Endothelial cell of umbilical vein (primary cell): ENCODE data around the gene SH3GL1. TPM values are rescaled to one million over a fixed set of nuclear protein-coding genes. Genes with fewer than 3 reads are reported as not detected.

ENCODE experiments used
- BruUV-seq: library from RNA; stranded (reverse); fragments of 400-500 nt; replicated peaks from 2 replicates; lab custom pipeline; 2021; lab: Mats Ljungman, UMichigan
- CTCF ChIA-PET: fragments of 300-600, 350-600 bp; sonication (Branson Sonifier 250); formaldehyde crosslinking; loops from one replicate; lab custom pipeline; 2021; ENCODE audit warnings: antibody characterized with exemption, inconsistent platforms; lab: Charles Lee
- POLR2A ChIA-PET: fragments of 300-600, 350-600 bp; sonication (Branson Sonifier 250); formaldehyde crosslinking; loops from one replicate; lab custom pipeline; 2021; ENCODE audit warnings: antibody characterized with exemption, inconsistent platforms; lab: Charles Lee
- DNase-seq: peaks from one replicate; pipeline ENCODE4 v3.0.0-alpha.2; 2011; ENCODE audit warnings: low read depth, low spot score
- FAIRE-seq: peaks from 2 replicates; lab custom pipeline; 2011; peaks lifted over from hg19 to GRCh38; lab: Jason Lieb, UNC
- H2AFZ ChIP-seq: 2 replicates; pipeline ENCODE4 v1.6.0; 2012; ENCODE audit warnings: low read depth, low read length, control low read depth, inconsistent platforms
- H3K27ac ChIP-seq: 2 replicates; pipeline ENCODE4 v1.5.1; 2011; ENCODE audit warnings: low read depth, mild to moderate bottlenecking, control low read depth, low read length, moderate library complexity; ENCODE audit not compliant: insufficient read depth
- H3K27me3 ChIP-seq, 2 experiments: 2 replicates each; pipeline versions ENCODE4 v1.6.0 to v1.6.1; 2011; ENCODE audit warnings: low read length in 2 of 2, mixed read lengths in 1 of 2; ENCODE audit not compliant: control insufficient read depth in 2 of 2, insufficient read depth in 2 of 2
- H3K36me3 ChIP-seq, 2 experiments: 2 replicates in 1 of 2; 3 replicates in 1 of 2; pipeline ENCODE4 v1.5.1; 2011; ENCODE audit warnings: low read length in 2 of 2, mild to moderate bottlenecking in 1 of 2, moderate library complexity in 1 of 2; ENCODE audit not compliant: control insufficient read depth in 2 of 2, insufficient read depth in 2 of 2; ENCODE audit errors: extremely low read depth in 1 of 2
- H3K4me1 ChIP-seq: 3 replicates; pipeline ENCODE4 v1.5.1; 2011; ENCODE audit warnings: mild to moderate bottlenecking, low read length; ENCODE audit not compliant: control insufficient read depth, insufficient read depth; ENCODE audit errors: extremely low read depth
- H3K4me2 ChIP-seq: 2 replicates; pipeline ENCODE4 v1.6.1; 2011; ENCODE audit warnings: low read length, control low read depth, mixed read lengths; ENCODE audit not compliant: insufficient read depth
- H3K4me3 ChIP-seq, 3 experiments: fragments of 200-600 bp in 1 of 3; sonication (generic), shearing (Covaris generic) in 1 of 3; replicated peaks in 1 of 3; 2 replicates each; pipeline ENCODE4 v1.5.1; 2011 to 2016; ENCODE audit warnings: control low read depth in 3 of 3, low read length in 3 of 3, mild to moderate bottlenecking in 2 of 3, inconsistent platforms in 1 of 3, low read depth in 1 of 3, moderate library complexity in 1 of 3; ENCODE audit not compliant: insufficient read depth in 1 of 3
- H3K79me2 ChIP-seq: 2 replicates; pipeline ENCODE4 v1.6.0; 2012; ENCODE audit warnings: low read length, inconsistent platforms; ENCODE audit not compliant: control insufficient read depth, insufficient read depth
- H3K9ac ChIP-seq: replicated peaks from 2 replicates; pipeline ENCODE3; 2011; ENCODE audit warnings: low read length, control low read depth; ENCODE audit not compliant: insufficient read depth; ENCODE audit errors: extremely low read depth
- H3K9me1 ChIP-seq: replicated peaks from 3 replicates; pipeline ENCODE4 v1.6.0; 2011; ENCODE audit warnings: mild to moderate bottlenecking, low read length; ENCODE audit not compliant: control insufficient read depth, insufficient read depth; ENCODE audit errors: extremely low read depth
- H3K9me3 ChIP-seq: replicated peaks from 2 replicates; pipeline ENCODE4 v1.5.1; 2012; ENCODE audit warnings: low read length, inconsistent platforms; ENCODE audit not compliant: control insufficient read depth, insufficient read depth
- H4K20me1 ChIP-seq: replicated peaks from 2 replicates; pipeline ENCODE3; 2011; ENCODE audit warnings: mild to moderate bottlenecking, low read length; ENCODE audit not compliant: control insufficient read depth, insufficient read depth; ENCODE audit errors: extremely low read depth
- FOS ChIP-seq: IDR thresholded peaks from 2 replicates; pipeline ENCODE4 v1.6.1; 2011; ENCODE audit warnings: mild to moderate bottlenecking, low read length, moderate library complexity, borderline replicate concordance; ENCODE audit not compliant: insufficient read depth
- POLR2A ChIP-seq: IDR thresholded peaks from 2 replicates; pipeline ENCODE4 v1.6.1; 2012; ENCODE audit warnings: low read depth, mild to moderate bottlenecking, control low read depth, low read length
- POLR2AphosphoS5 ChIP-seq: IDR thresholded peaks from 2 replicates; pipeline ENCODE4 v1.6.1; 2012; ENCODE audit warnings: low read depth, mild to moderate bottlenecking, control low read depth, low read length, moderate library complexity; ENCODE audit not compliant: insufficient read depth
- dilution Hi-C: fragments of 300-500 bp; cut with MboI; formaldehyde crosslinking; loops from one replicate; pipeline ENCODE4 v1.15.0; 2019; ENCODE audit warnings: low sequenced_read_pairs; ENCODE audit not compliant: extremely low pct_ligation_motif_present
- intact Hi-C: fragments of 100-400 bp; cut with micrococcal nuclease; formaldehyde crosslinking; loops from one replicate; pipeline ENCODE4 v1.10.0; 2022
- polyA plus RNA-seq, 4 experiments: library from polyadenylated mRNA; depleted of rRNA in 3 of 4; stranded (reverse) in 3 of 4; unstranded in 1 of 4; fragments of >200 nt; gene quantifications; 2 replicates each; pipeline versions ENCODE4 v1.2.1 to v1.2.3, GENCODE V29; 2011 to 2012; ENCODE audit warnings: missing spikeins in 1 of 4
- total RNA-seq: library from RNA; stranded (reverse); gene quantifications from 2 replicates; pipeline ENCODE4 v1.2.3, GENCODE V29; 2021

The SH3GL1 gene
- total and polyA plus RNA-seq, 2 donors (not counting 3 experiments of a cell fraction or from before 2014, with no cell fraction given), result 143 to 145 TPM

GRCh38 chr19:4343370-4344307, 56.7 kb downstream of the SH3GL1 start, which contains the start of gene MPND:
Gene MPND, plus strand, starts transcription at chr19:4343562. Its CDS starts 32 bp downstream, at chr19:4343594.
- Histone ChIP-seq H3K4me1 (peaks cover 14% of the 10 kb centered on the region), H3K4me2 (peak within 1 kb of the TSS; percentile 91), H3K4me3 (peak within 1 kb of the TSS; percentile 55 to 85 (median 84)), H3K27ac (peak within 1 kb of the TSS; percentile 77), H3K27me3 (no peaks in the 10 kb centered on the region), H3K9ac (peak within 1 kb of the TSS; percentile 68), H3K9me1 (no peaks in the 10 kb centered on the region), H3K36me3 (peaks cover 2% of the 10 kb centered on the region in 2 experiments), H3K79me2 (no peaks in the 10 kb centered on the region), H3K9me3 (no peaks in the 10 kb centered on the region), H2AFZ (peak within 1 kb of the TSS; percentile 99), H4K20me1 (no peaks in the 10 kb centered on the region)
- DNase-seq (peak; percentile 83), FAIRE-seq (peak; percentile 18)
- intact Hi-C loops (loop anchor here (1.0 kb wide), 2 partner anchors 15 to 31 kb away; no protein-coding TSS in a partner anchor), dilution Hi-C loops (no loop called here)
- TF ChIP-seq POLR2AphosphoS5 (peak; percentile 27), POLR2A (no peak), FOS (no peak)
- POLR2A ChIA-PET, result interaction anchor here (0.9 to 2.3 kb wide), 9 partner anchors 9 to 97 kb away, joined by 3 to 7 read pairs (median 4); partner anchors contain the start of gene YJU2
- no TSS peak for BruUV-seq
- CTCF ChIA-PET, result interaction anchor here (0.6 to 3.1 kb wide), 13 partner anchors 9 to 507 kb away, joined by 3 to 54 read pairs (median 5); partner anchors contain the start of gene CHAF1A
